ENCODE data around the gene KLF6. TPM values are rescaled to one million over a fixed set of nuclear protein-coding genes. Genes with fewer than 3 reads are reported as not detected.

KLF6 gene
- total and polyA plus RNA-seq, 9 of the 15 experiments (the other 6 are each of a cell fraction or from before 2014, with no cell fraction given) = 3.2 to 23.9 (median 8.0) TPM

- TF ChIP-seq RHOXF2B (CRISPR knock-in tag; conservative IDR thresholded peaks at IDR 0.05) = no peak
- no peak for TF ChIP-seq TAF1 (IDR thresholded peaks at IDR 0.05; ENCODE audit: control insufficient read depth, extremely low read depth, insufficient read depth, low read length, severe bottlenecking)
- no peak for TF ChIP-seq ZNF143 (CRISPR knock-in tag; IDR thresholded peaks at IDR 0.05)
- peak; percentile 65; the same call in 1 of the 2 replicates for TF ChIP-seq MAFF (IDR thresholded peaks at IDR 0.05; ENCODE audit: low read length)
- no peak for TF ChIP-seq ZNF583 (CRISPR knock-in tag; IDR thresholded peaks at IDR 0.05)
- TF ChIP-seq CHCHD3 (CRISPR knock-in tag; IDR thresholded peaks at IDR 0.05) = no peak
- peak; percentile 74; the same call in 1 of the 2 replicates for TF ChIP-seq ZNF197 (CRISPR knock-in tag; IDR thresholded peaks at IDR 0.05; ENCODE audit: low read depth)
- 0 out of 2 replicates have a peak, but pooled peaks have one; percentile 9 for TF ChIP-seq JUN (IDR thresholded peaks at IDR 0.05; ENCODE audit: borderline replicate concordance, low read depth, low read length)
- no peak for TF ChIP-seq JUN (CRISPR knock-in tag; IDR thresholded peaks at IDR 0.05; ENCODE audit: borderline replicate concordance)
- TF ChIP-seq ZNF668 (CRISPR knock-in tag; IDR thresholded peaks at IDR 0.05) = no peak
- 0 out of 2 replicates have a peak, but pooled peaks have one; percentile 15 for TF ChIP-seq EP400 (IDR thresholded peaks at IDR 0.05)
- TF ChIP-seq, protein P1, sequence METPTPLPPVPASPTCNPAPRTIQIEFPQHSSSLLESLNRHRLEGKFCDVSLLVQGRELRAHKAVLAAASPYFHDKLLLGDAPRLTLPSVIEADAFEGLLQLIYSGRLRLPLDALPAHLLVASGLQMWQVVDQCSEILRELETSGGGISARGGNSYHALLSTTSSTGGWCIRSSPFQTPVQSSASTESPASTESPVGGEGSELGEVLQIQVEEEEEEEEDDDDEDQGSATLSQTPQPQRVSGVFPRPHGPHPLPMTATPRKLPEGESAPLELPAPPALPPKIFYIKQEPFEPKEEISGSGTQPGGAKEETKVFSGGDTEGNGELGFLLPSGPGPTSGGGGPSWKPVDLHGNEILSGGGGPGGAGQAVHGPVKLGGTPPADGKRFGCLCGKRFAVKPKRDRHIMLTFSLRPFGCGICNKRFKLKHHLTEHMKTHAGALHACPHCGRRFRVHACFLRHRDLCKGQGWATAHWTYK (CRISPR knock-in tag; IDR thresholded peaks at IDR 0.05) = 0 out of 2 replicates have a peak, but pooled peaks have one; percentile 13
- no peak for TF ChIP-seq PRMT5 (CRISPR knock-in tag; IDR thresholded peaks at IDR 0.05)
- peak; percentile 39; the same call in 1 of the 2 replicates for TF ChIP-seq CREM (IDR thresholded peaks at IDR 0.05; ENCODE audit: low read depth)
- no peak for TF ChIP-seq ASH1L (IDR thresholded peaks at IDR 0.05; ENCODE audit: borderline replicate concordance, low read depth, partially characterized antibody)
- TF ChIP-seq CREB1 (IDR thresholded peaks at IDR 0.05) = no peak
- TF ChIP-seq CREB1 (CRISPR knock-in tag; IDR thresholded peaks at IDR 0.05) = no peak
- peak; percentile 61 for TF ChIP-seq CTBP1 (IDR thresholded peaks at IDR 0.05; ENCODE audit: borderline replicate concordance)
- TF ChIP-seq DIDO1 (tag; IDR thresholded peaks at IDR 0.05; ENCODE audit: low read depth) = no peak
- TF ChIP-seq, protein P2, sequence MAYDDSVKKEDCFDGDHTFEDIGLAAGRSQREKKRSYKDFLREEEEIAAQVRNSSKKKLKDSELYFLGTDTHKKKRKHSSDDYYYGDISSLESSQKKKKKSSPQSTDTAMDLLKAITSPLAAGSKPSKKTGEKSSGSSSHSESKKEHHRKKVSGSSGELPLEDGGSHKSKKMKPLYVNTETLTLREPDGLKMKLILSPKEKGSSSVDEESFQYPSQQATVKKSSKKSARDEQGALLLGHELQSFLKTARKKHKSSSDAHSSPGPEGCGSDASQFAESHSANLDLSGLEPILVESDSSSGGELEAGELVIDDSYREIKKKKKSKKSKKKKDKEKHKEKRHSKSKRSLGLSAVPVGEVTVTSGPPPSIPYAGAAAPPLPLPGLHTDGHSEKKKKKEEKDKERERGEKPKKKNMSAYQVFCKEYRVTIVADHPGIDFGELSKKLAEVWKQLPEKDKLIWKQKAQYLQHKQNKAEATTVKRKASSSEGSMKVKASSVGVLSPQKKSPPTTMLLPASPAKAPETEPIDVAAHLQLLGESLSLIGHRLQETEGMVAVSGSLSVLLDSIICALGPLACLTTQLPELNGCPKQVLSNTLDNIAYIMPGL (CRISPR knock-in tag; IDR thresholded peaks at IDR 0.05) = no peak
- no peak for TF ChIP-seq ZNF347 (CRISPR knock-in tag; IDR thresholded peaks at IDR 0.05; ENCODE audit: low read depth)
- no peak for TF ChIP-seq HDAC3 (IDR thresholded peaks at IDR 0.05; ENCODE audit: borderline replicate concordance, partially characterized antibody)
- peak; percentile 25; the same call in 1 of the 2 replicates for TF ChIP-seq TCF3 (CRISPR knock-in tag; IDR thresholded peaks at IDR 0.05)
- TF ChIP-seq, protein P3, sequence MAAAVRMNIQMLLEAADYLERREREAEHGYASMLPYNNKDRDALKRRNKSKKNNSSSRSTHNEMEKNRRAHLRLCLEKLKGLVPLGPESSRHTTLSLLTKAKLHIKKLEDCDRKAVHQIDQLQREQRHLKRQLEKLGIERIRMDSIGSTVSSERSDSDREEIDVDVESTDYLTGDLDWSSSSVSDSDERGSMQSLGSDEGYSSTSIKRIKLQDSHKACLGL (CRISPR knock-in tag; IDR thresholded peaks at IDR 0.05; ENCODE audit: borderline replicate concordance, poor library complexity, severe bottlenecking) = no peak
Observed at GRCh38 chr10:3765146-3765545, 19.9 kb downstream of the KLF6 start (continued).

Measured in K562 (cell line).